Femur (tissue), 1 donor: ENCODE measurements around the gene FSTL5.
"Not testable (repeated sequence)": the region's sequence is repeated elsewhere in the genome, so short reads cannot be mapped to it uniquely, and the experiment has no call there.

Experiments
- DNase-seq: peaks from one replicate; pipeline ENCODE4 v3.0.0-alpha.2; 2017

FSTL5 gene

DNA sequence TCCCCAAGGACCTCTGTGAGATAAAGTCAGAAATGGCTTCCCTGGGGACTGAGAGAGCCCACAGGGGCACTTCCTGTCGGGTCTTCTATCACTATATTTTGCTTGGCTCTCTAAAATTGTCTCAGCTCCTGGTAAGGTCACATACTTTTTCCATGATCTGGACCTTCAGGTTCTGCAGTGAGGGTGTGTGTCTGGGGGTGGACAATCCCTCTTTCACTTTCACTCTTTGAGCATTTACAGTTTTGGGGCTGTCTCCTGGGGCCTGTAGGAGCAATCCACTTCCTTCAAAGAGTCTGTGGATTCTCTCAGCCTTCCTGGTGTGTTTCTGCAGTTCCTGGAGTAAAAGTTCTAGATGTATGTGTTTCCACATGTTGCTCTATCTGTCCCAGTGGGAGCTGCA, 335.7 kb downstream of the FSTL5 start:
- no peak for DNase-seq

DNA sequence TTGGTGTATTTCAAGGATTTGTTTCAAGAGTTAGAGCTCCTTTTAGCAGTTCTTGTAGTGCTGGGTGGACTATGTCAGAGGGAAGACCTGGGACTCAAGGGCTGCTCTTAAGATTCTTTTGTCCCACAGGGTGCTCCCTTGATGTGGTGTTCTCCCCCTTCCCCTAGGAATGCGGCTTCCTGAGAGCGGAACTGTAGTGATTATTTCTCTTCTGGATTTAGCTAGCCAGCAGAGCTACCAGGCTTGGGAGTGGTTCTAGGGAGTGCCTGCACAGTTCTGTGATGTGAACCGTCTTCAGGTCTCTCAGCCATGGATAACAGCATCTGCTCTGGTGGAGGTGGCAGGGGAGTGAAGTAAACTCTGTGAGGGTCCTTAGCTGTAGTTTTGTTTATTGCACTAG, 336.8 kb downstream of the FSTL5 start:
- DNase-seq, result no peak

DNA sequence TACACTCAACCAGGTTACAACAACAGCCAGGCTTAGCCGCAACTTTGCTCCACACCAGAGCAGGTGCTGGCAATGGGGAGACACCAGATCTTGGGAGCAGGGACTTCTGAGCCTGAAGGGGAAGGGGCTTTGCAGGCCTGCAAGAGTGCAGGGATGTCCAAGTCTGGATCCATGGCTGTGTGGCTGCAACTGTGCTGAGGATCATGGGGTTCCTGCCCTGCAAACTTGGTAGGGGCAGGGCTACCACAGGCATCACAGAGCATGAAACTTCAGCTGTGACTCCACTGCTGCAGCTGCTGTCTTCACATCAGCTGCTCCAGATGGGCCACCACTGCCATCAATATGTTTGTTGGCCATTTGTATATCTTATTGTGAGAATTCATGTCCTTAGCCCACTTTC, 340.4 kb downstream of the FSTL5 start:
- no peak for DNase-seq

DNA sequence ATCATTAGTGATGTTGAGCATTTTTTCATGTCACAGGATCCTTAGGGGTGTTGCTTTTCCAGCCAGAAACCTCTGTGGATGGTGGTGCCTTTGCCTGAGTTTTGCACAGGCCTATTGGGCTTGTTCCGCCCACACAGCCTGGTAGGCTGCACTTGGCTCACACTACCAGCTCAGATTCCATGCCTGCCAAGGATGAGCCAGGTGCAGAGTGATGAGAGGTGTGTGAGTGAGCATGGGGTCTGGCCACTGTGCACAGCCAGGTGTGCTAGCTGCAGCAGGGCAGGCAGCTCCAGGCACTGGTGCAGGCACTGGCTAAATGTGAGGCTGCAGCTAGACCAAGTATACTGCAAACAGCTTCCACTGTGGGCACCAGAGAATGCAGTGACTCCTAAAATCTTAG, 341.6 kb downstream of the FSTL5 start:
- no peak for DNase-seq

DNA sequence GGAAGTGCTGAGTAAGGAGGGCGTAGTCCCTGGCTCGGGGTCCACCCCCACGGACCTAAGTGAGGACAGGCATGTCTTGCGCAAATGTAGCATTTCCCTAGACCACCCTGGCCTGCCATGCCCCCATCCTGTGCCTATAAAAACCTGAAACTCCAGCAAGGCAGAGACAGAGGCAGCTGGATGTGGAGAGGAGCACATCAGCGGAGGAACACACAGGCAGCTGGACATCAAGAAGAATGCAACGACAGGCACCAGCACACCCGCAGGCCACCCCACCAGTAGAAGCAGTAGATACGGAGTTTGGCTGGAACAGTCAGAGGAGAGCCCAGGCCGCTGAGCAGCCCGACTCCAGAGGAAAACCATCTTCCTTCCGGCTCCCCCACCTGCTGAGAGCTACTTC, 345.9 kb downstream of the FSTL5 start:
- DNase-seq, result no peak

DNA sequence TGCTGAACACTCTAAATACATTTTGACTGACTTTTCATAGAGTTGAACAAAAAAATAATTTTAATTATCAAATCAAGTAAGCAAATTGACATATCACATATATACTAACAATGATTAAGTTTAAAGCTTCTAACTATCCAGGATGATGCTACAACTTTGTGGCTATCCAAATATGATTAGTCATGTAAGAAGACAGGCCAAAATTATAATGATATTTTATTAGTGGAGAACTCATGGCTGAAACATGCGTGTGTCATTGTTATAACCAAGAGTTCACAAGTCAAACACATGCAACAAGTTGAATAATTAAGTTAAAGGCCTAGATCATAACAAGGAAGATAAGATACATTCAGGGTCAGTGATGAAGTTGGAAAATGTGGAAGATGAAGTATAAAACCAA, 346.8 kb downstream of the FSTL5 start:
- DNase-seq, result no peak

DNA sequence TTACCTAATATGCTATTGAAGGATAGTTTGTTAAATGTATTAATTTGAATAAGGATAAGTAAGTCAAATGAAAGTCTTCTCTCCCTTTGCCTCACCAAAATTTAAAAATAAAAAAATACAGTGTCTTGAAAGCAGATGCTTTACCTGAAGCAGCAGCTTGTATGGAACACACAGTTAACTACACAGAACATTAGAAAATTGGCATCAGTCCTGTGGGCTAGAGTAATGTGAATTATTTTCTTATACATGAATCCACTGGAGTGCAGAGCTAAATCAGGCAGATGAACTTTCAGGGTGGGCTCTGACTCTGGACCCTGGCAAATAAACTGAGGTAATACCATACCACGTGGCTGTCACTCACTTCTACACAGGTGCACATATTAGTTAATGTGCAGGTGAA, 348.0 kb downstream of the FSTL5 start:
- no peak for DNase-seq

DNA sequence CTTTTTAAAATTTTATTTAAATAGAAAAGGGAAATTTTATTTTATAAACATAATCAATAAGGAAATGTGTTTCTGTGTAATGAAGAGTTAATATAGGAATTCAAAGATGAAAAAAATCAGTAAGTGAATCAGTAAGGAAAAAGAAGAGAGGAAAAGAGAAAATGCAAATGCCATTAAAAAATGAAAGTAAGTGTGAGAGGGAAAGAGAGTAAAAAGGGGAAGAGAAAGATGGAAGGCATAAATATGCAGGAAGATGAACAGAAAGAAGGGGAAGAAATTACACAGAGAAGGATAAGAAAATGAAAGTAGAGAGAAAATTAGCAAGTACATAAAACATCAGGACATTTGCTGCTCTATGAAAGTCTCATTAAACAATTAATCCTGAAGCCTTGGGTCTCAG, 349.9 kb downstream of the FSTL5 start:
- DNase-seq, result no peak

DNA sequence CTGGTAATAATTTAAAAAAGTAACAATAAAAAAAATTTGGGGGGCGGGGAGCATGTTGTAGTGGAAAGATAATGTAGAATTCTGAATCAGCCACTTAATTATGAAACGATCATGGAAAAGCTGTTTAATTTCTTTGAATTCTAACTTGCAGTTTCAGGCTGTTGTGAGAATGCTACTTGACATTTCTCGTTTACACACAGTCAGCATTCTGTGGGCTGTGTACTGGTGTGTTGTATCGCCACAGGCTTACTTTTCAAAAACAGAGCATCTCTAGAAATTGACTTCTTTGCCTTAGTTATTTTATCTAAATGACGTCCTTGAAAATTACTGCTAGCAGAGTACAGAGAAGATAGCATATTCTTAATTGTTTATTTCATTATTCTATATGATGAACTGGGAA, 350.4 kb downstream of the FSTL5 start:
- DNase-seq, result no peak

DNA sequence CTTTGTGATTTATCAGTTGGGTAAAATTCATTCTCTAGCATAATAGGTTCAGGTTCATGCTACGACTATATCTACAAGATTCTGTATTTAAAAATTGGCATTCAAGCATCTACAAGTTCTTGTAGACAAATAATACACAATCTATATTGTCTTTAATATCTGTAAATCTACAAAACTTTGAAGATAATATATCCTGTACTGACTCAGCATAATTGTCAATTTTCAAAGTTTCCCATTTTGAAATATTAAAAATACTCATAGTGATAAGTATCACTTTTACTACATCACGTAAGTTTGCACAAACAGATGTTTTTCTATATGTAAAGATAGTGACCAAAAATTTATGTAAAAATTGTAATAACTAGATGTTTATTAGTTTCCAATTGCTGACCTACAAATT, 360.6 kb downstream of the FSTL5 start:
- no peak for DNase-seq

DNA sequence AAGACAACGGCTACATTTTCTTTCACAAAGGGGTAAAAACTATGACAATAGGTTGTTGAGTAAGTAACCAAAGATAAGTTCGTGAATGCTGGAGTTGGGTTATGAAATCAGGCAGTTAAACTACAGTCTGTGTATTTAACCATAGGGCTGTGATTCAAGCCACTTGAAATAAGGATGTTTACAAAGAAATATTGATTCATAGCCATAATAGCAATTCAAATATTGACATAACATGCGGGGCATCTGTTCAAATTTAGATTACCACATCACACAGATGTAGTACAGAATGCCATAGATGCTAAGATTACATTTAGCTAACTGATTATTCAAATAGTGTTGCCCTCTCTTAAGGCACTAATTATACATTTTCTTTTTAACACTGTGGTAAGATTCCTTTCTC, 364.1 kb downstream of the FSTL5 start:
- no peak for DNase-seq

DNA sequence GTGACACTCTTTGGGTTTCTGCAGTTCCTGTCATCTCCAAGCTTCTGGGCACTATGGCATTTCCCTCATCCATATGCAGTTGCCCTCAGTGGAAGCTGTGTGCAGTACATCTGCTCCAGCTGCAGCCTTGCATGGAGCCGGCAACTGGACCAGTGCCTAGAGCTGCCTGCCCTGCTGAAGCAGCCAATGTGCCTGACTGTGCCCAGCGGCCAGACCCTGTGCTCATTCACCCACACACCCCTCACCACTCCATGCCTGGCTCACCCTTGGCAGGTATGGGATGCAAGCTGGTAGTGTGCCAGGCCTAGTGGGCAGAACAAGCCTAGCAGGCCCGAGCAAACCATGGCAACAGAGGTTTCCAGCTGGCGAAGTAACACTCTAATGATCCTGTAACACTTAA, 370.8 kb downstream of the FSTL5 start:
- no peak for DNase-seq

DNA sequence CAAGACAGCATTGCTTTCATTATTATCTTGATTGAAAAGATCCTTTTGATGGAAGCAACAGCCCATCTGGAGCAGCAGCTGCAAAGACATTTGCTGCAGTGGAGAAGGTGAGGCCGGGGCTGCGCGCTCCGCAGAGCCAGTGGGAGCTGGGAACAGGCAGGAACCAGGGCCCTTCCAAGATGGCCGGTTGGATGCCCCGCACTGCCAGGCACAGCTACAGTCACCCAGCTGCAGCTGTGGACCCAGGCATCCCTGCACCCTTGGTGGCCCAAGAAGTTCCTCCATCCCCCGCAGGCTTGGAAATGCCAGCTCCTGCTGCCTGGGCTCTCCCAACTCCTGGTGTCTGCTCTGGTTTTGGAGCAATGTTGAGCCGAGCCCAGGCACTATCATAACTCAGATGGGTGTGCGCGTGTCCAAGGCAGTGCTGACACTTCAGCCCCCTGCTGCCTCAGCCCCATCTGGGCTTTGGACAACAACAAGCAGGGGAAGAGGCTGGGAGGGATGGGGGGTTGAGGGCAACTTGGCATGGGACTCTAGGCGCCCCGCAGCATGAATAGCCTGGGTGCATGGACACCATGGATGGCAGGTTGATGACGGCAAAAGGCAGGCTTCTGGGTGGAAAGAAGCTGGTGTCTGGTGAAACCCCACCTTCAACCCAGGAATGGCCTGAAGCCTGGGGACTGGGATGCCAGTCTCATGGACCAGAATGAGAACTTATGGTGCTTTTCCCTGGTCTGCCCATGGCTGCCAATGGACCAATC, 371.8 kb downstream of the FSTL5 start:
- no peak for DNase-seq

DNA sequence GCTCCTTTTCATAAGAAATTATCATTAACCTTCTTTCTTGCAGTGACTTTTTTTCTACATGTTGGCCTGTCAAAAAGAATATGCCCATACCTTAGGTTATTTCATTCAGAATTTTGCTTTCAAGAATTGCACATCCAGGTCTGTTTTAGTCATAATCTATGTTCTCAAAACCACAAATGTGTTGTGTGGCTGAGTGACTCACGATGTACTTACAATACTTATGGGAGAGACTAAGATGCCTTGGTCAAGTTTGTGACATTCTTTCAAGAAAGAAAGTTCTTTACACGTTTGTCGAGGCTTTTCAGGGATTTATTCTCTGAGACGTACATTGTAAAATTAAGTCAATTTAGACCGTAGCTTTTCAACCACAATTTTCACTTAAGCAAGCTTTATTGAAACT, 396.7 kb downstream of the FSTL5 start:
- DNase-seq, result no peak

DNA sequence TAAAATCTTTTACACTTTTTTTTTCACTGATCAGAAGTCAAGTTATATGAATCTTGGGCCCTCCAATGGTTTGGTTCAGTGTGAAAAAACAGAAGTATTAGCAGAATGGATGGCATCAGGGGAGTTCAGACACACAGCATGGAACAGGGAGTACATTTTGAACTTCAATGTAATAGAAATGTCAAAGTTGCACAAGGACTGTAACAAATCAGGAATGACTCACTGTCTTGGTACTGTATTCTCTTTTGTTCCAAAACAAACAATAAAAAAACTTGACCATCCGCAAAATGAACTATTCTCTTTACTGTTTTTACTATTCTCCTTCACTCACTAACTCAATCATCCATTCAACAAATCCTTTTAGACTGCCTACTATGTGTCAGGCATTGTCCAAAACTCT, 401.0 kb downstream of the FSTL5 start:
- DNase-seq, result no peak

DNA sequence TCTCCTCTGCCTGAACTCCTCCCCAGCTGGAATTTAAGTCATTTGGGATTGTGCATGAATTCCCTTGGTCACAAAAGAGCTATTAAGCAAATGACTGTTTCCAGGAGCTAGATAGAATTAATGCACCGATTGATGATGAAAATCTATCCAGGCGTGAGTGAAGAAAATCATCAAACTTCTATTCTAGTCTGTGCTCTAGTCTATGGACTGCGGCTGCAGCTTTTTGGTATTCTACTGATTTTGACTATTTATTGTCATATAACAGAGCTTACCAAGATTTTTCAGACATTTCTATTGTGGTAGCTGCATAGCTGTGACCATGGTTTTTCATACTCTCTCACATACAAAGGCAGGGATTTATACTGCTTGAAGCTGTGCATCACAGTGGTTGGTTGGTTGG, 403.8 kb downstream of the FSTL5 start:
- DNase-seq, result no peak

DNA sequence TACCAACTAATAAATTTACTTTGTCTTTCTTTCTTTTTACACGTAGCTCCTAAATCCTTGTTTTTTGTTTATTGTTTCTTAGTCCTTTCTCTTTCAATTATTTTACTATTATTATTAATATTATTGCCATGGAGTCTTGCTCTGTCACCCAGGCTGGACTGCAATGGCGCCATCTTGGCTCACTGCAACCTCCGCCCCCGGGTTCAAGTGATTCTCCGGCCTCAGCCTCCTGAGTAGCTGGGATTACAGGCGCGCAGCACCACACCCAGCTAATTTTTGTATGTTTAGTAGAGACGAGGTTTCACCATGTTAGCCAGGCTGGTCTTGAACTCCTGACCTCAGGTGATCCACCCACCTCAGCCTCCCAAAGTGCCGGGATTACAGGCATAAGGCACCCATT, 405.4 kb downstream of the FSTL5 start:
- DNase-seq, result not testable (repeated sequence)

DNA sequence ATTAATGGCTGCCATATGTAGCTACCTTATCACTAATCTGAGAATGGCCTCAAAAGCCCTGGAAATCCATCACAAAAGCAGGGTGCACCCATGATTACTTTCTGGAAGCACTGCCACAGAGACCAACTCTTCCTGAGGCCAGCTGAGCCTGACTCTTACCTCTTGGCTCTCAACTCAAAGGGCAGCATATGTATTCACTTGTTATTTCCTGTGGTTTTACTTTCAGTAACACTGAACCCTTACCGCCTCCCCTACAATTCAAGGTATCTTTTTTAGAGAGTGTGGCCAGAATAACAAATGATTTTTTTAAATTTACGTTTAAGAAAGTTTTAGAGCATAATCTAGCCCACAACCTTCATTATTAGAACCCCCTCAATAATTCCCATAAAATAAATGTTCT, 434.9 kb downstream of the FSTL5 start:
- no peak for DNase-seq

DNA sequence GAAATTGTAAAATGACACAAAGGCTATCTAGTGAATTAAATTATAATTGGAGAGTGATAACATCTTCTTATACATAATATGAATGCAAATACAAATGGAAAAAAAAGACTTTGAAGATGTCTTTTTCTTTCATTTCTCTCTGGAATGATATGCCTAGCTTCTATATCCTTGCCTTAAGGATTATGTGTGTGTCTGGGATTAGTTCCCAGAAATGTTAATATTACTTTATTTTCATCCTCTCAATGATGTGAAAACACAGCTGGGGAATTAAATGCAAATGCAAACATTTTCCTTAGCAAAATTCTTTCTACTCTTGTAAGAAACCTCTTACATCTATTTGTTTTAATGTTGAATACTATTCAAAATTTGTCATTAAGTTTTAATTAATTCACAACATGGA, 441.9 kb downstream of the FSTL5 start:
- DNase-seq, result no peak

DNA sequence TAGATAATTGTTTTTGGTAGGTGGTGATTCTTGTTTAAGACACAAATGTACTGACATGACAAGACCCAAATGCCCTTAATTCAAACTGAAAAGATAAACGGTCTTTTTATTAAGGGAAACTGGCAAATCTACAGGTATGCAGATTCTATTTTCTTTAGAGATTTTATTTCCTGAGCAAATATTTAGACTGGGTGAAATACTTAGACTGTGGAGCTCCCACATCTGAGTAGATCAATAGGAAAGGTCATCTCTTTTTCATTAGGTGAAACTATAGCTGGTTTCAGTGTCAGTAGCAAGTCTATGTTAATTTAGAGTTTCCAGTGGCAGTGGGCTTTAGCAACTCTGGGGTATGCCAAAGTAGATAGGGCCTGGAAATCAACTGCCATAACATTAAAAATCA, 446.7 kb downstream of the FSTL5 start:
- DNase-seq, result no peak

DNA sequence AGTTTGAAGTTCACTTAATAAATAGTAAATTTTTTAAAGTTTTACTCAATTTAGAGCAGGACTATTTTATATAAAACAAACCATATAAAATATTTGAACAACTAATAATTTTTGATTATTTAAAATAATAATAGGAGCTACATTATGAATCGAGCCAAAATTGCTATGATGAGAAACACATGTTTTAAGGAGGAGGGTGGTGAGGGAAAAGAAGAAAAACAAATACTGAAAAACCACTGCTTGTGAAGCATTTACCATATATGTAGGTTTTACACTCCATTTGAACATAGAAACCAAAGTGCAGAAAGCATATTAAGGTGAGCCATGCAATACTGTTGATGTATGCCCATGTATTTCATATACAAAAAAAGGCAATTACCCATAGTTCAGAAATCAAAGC, 448.9 kb downstream of the FSTL5 start:
- DNase-seq, result no peak

DNA sequence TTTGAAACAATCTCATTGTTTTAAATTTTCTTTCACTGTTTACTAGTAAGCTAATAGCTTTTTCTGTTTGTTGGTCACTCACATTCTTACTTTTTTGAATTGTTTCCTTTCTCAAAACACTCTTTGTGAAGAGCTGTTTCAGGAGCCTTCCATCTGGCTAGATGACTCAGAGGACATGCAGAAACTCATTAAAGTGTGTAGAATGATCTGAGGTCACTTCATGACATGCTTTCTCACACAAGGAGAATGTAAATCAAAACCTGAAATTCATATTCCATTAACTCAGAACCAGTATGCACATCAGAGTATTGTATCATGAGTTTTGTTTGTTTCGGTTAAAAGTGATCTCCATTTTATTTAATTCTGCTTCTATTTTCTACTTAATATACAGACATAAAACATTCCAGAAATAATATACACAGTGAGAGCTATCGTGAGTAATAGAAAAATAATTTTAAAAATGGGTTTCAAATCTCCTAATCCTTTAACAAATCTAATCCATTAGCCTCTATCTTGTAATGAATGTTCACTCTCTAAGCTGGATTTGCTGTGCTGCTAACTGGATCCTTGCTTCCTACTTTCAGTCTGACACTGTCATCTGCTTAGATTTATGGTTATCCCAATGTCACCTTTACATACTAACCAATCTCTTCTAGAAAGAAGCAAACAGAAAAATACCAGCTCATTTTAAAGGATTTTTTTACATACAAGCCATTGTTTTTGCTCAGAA, 449.6 kb downstream of the FSTL5 start:
- no peak for DNase-seq

DNA sequence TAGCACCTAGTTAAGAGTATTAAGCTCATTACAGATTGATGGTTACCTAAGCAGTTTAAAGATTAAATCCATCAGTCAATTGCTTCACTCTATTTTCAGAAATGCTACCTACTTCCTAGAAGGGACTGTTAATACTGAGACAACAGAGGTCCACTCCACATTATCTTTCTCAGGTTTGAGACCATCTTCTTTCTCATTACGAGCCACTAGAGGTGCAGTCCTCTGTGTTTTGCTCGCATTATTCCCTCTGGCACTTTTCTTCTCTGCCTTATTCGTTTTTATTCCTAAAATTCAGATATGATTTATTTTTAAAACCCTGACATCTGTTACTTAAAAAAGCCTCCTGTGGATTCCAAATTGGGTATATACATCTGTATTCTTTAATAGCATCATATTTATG, 459.1 kb downstream of the FSTL5 start:
- DNase-seq, result no peak

DNA sequence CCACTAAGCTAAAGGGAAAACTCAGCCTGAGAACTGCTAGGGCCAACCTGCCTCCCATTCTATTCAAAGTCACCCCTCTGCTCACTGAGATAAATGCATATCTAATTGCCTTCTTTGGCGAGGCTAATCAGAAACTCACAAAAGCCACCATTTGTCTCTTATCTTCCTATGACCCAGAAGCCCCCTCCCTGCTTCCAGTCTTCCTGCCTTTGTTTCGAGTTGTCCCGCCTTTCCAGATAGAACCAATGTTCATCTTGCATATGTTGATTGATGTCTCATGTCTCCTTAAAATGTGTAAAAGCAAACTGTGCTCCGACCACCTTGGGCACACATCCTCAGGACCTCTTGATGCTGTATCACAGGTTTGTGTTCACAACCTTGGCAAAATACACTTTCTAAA, 459.8 kb downstream of the FSTL5 start:
- DNase-seq, result no peak

DNA sequence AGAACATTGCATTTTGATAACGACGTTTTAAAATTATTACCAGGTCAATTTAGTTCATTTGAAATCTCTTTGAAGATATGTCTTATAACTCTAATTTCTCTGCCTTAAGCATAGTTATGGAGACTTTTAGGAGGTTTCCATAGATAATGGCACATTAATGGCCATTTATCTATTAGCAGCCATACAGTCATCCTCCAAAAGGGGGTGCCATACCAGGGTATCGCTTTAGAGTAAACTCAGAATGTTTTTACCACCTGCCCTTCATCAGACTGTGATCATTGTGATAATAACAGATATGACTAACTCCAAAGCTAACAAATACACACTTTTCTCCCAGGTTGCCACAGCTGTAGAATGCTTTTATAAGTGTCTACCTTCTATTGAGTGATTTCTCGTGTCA, 461.5 kb downstream of the FSTL5 start:
- no peak for DNase-seq
